Measurements from ENCODE around the gene ATAD5. TPM values are rescaled to one million over a fixed set of nuclear protein-coding genes. Genes with fewer than 3 reads are reported as not detected.

Gene ATAD5
- total and polyA plus RNA-seq, 2 of the 13 experiments (the other 11 are each of a cell fraction or from before 2014, with no cell fraction given) = 1.8 to 10.7 TPM

DNA sequence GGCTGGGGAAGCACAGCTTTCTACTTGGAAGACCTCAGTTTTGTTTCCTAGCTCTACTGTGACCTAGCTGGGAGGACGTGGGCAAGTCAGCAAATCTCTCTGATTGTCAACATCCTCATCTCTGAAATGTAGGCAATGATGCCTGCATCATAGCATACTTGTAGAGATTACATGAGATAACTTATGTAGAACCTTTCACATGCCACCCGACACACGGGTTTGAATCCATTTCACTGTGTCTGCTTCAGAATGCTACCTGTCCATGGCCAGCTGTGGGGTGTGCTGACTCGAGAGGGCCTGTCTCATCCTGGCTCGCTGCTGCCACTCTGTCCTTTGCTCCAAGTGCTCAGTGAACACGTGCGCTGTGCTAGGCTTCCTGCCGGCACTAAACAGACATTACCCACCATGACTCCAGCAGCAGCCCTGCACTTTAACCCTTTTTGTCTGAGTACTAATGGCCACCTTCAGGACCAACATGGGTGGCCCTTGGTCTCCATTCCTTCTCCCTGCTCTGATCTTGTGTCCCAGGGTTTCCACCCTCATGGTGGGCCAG lies 97.4 kb downstream of the ATAD5 start (continued):
- TF ChIP-seq, protein P1, sequence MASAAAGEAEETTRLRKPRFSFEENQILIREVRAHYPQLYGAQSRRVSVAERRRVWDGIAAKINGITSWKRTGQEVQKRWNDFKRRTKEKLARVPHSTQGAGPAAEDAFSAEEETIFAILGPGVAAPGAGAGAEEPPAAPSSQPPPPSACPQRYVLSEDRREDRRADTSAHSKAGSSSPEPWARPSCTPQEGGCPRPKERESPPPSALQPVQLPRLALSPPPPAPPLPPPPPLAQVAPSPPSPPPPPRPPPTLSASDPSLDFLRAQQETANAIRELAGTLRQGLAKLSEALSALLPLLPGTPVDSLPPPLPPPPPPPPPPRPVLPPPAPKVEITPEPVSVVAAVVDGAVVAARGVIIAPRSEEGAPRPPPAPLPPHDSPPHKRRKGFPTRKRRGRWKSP (CRISPR knock-in tag; IDR thresholded peaks at IDR 0.05) = 0 out of 2 replicates have a peak, but pooled peaks have one; percentile 28
- TF ChIP-seq ZNF781 (CRISPR knock-in tag; IDR thresholded peaks at IDR 0.05; ENCODE audit: borderline replicate concordance, not compliant biosample characterization) = no peak
- TF ChIP-seq BHLHE40 (IDR thresholded peaks at IDR 0.05; ENCODE audit: low read length) = peak; percentile 57
- no peak for TF ChIP-seq ZNF235 (CRISPR knock-in tag; IDR thresholded peaks at IDR 0.05; ENCODE audit: borderline replicate concordance)
- TF ChIP-seq, protein P2, sequence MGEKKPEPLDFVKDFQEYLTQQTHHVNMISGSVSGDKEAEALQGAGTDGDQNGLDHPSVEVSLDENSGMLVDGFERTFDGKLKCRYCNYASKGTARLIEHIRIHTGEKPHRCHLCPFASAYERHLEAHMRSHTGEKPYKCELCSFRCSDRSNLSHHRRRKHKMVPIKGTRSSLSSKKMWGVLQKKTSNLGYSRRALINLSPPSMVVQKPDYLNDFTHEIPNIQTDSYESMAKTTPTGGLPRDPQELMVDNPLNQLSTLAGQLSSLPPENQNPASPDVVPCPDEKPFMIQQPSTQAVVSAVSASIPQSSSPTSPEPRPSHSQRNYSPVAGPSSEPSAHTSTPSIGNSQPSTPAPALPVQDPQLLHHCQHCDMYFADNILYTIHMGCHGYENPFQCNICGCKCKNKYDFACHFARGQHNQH (CRISPR knock-in tag; IDR thresholded peaks at IDR 0.05) = 0 out of 2 replicates have a peak, but pooled peaks have one; percentile 30
- TF ChIP-seq ZNF792 (CRISPR knock-in tag; IDR thresholded peaks at IDR 0.05) = 0 out of 2 replicates have a peak, but pooled peaks have one; percentile 46
- no peak for TF ChIP-seq ZNF34 (CRISPR knock-in tag; IDR thresholded peaks at IDR 0.05; ENCODE audit: borderline replicate concordance)
- no peak for TF ChIP-seq ZNF496 (CRISPR knock-in tag; IDR thresholded peaks at IDR 0.05; ENCODE audit: insufficient replicate concordance)
- TF ChIP-seq, protein P3, sequence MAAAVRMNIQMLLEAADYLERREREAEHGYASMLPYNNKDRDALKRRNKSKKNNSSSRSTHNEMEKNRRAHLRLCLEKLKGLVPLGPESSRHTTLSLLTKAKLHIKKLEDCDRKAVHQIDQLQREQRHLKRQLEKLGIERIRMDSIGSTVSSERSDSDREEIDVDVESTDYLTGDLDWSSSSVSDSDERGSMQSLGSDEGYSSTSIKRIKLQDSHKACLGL (CRISPR knock-in tag; IDR thresholded peaks at IDR 0.05) = 0 out of 2 replicates have a peak, but pooled peaks have one; percentile 27
- TF ChIP-seq, protein P4, sequence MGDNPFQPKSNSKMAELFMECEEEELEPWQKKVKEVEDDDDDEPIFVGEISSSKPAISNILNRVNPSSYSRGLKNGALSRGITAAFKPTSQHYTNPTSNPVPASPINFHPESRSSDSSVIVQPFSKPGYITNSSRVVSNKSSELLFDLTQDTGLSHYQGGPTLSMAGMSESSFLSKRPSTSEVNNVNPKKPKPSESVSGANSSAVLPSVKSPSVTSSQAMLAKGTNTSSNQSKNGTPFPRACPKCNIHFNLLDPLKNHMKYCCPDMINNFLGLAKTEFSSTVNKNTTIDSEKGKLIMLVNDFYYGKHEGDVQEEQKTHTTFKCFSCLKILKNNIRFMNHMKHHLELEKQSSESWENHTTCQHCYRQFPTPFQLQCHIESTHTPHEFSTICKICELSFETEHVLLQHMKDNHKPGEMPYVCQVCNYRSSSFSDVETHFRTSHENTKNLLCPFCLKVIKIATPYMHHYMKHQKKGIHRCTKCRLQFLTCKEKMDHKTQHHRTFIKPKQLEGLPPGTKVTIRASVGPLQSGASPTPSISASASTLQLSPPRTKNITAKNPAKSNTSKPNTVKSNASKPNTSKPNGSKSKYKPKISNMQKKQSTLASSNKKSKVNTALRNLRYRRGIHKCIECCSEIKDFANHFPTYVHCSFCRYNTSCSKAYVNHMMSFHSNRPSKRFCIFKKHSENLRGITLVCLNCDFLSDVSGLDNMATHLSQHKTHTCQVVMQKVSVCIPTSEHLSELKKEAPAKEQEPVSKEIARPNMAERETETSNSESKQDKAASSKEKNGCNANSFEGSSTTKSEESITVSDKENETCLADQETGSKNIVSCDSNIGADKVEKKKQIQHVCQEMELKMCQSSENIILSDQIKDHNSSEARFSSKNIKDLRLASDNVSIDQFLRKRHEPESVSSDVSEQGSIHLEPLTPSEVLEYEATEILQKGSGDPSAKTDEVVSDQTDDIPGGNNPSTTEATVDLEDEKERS (CRISPR knock-in tag; IDR thresholded peaks at IDR 0.05) = no peak
- TF ChIP-seq KDM3A (CRISPR knock-in tag; IDR thresholded peaks at IDR 0.05; ENCODE audit: low read depth) = no peak
- TF ChIP-seq, protein P5, sequence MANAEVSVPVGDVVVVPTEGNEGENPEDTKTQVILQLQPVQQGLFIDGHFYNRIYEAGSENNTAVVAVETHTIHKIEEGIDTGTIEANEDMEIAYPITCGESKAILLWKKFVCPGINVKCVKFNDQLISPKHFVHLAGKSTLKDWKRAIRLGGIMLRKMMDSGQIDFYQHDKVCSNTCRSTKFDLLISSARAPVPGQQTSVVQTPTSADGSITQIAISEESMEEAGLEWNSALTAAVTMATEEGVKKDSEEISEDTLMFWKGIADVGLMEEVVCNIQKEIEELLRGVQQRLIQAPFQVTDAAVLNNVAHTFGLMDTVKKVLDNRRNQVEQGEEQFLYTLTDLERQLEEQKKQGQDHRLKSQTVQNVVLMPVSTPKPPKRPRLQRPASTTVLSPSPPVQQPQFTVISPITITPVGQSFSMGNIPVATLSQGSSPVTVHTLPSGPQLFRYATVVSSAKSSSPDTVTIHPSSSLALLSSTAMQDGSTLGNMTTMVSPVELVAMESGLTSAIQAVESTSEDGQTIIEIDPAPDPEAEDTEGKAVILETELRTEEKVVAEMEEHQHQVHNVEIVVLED (CRISPR knock-in tag; IDR thresholded peaks at IDR 0.05; ENCODE audit: borderline replicate concordance) = no peak
- TF ChIP-seq, protein P6, sequence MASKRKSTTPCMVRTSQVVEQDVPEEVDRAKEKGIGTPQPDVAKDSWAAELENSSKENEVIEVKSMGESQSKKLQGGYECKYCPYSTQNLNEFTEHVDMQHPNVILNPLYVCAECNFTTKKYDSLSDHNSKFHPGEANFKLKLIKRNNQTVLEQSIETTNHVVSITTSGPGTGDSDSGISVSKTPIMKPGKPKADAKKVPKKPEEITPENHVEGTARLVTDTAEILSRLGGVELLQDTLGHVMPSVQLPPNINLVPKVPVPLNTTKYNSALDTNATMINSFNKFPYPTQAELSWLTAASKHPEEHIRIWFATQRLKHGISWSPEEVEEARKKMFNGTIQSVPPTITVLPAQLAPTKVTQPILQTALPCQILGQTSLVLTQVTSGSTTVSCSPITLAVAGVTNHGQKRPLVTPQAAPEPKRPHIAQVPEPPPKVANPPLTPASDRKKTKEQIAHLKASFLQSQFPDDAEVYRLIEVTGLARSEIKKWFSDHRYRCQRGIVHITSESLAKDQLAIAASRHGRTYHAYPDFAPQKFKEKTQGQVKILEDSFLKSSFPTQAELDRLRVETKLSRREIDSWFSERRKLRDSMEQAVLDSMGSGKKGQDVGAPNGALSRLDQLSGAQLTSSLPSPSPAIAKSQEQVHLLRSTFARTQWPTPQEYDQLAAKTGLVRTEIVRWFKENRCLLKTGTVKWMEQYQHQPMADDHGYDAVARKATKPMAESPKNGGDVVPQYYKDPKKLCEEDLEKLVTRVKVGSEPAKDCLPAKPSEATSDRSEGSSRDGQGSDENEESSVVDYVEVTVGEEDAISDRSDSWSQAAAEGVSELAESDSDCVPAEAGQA (IDR thresholded peaks at IDR 0.05; ENCODE audit: low read depth) = no peak
- TF ChIP-seq, protein P6 (CRISPR knock-in tag; IDR thresholded peaks at IDR 0.05; ENCODE audit: borderline replicate concordance) = no peak
- TF ChIP-seq ZNF484 (CRISPR knock-in tag; IDR thresholded peaks at IDR 0.05; ENCODE audit: borderline replicate concordance, low read depth) = no peak

Data from HepG2 (cell line).